ENCODE measurements around the gene FAM118B.

- TF ChIP-seq CTCF (IDR thresholded peaks at IDR 0.05; ENCODE audit: insufficient read depth, low read length, poor library complexity, severe bottlenecking) (no peak), EZH2phosphoT487 (conservative IDR thresholded peaks at IDR 0.05; ENCODE audit: low read length) (no peak)
Measured at GRCh38 chr11:126277780-126278179, 66.2 kb downstream of the FAM118B start.

Measured in SU-DHL-6 (cell line).